GM12878 (cell line): ENCODE measurements around the gene TMEM87A.

ENCODE experiments used
- ASH2L ChIP-seq: fragments of 300-600, 200-600 bp; sonication (generic); IDR thresholded peaks from 2 replicates; pipeline ENCODE4 v1.6.1; 2017; ENCODE audit warnings: low read depth, mild to moderate bottlenecking, borderline replicate concordance
- ATF2 ChIP-seq: IDR thresholded peaks from 2 replicates; pipeline ENCODE4 v1.6.1; 2012; ENCODE audit warnings: low read length, inconsistent platforms
- CREB1 ChIP-seq: IDR thresholded peaks from 2 replicates; pipeline ENCODE4 v1.6.1; 2012; ENCODE audit warnings: low read depth, mild to moderate bottlenecking, inconsistent platforms
- MEF2A ChIP-seq: IDR thresholded peaks from 2 replicates; pipeline ENCODE4 v1.6.1; 2011; ENCODE audit warnings: low read depth, mild to moderate bottlenecking, low read length, moderate library complexity; ENCODE audit not compliant: insufficient read depth
- POLR2AphosphoS5 ChIP-seq: IDR thresholded peaks from 2 replicates; pipeline ENCODE4 v1.6.1; 2011; ENCODE audit warnings: mild to moderate bottlenecking, low read length, inconsistent platforms
- TF ChIP-seq, protein P1 (sequence below), 3 experiments: IDR thresholded peaks in 2 of 3; conservative IDR thresholded peaks in 1 of 3; 2 replicates each; pipeline ENCODE4 v1.5.1; 2011; ENCODE audit warnings: low read depth in 3 of 3, low read length in 3 of 3, mild to moderate bottlenecking in 3 of 3, control low read depth in 2 of 3, moderate library complexity in 2 of 3, inconsistent platforms in 1 of 3, mixed read lengths in 1 of 3; ENCODE audit not compliant: control insufficient read depth in 2 of 3, insufficient read depth in 1 of 3; ENCODE audit errors: extremely low read depth in 1 of 3

DNA sequence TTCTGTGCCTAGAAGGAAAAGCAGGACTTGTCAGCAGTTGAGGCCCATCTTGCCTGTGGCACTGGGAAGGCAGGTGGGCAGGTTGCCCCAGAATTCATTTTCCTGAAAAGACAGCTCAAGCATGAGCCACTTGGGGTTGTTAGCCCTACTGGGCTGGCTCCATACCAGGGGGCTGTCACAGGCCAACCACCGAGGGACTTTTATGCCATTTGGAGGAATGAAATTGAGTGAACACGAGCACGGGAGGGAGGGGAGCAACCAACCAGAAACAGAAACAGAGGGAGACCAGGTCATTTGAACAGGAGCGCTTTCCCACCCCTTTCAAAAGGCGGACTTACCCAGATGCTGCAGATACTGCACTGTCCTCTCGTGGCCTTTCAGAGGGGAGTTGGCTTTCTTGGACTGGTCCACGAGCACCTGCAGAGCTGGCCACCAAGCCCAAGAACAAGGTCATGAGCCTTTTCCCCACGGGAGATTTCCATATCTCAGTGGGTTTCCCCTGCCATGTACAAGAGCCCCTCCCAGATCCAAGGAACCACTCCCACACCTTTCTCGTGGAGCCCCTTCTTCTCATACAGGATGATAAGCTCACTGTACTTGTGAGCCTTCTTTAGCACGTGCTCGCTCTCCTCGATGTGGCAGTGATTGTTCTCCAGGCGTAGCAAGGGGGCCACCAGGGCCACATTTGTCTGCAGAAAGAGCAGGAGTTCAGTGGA, 106.8 kb downstream of the TMEM87A start:
- TF ChIP-seq POLR2AphosphoS5, result no peak
- no peak for TF ChIP-seq CREB1
- TF ChIP-seq, protein P1, sequence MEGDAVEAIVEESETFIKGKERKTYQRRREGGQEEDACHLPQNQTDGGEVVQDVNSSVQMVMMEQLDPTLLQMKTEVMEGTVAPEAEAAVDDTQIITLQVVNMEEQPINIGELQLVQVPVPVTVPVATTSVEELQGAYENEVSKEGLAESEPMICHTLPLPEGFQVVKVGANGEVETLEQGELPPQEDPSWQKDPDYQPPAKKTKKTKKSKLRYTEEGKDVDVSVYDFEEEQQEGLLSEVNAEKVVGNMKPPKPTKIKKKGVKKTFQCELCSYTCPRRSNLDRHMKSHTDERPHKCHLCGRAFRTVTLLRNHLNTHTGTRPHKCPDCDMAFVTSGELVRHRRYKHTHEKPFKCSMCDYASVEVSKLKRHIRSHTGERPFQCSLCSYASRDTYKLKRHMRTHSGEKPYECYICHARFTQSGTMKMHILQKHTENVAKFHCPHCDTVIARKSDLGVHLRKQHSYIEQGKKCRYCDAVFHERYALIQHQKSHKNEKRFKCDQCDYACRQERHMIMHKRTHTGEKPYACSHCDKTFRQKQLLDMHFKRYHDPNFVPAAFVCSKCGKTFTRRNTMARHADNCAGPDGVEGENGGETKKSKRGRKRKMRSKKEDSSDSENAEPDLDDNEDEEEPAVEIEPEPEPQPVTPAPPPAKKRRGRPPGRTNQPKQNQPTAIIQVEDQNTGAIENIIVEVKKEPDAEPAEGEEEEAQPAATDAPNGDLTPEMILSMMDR (IDR thresholded peaks at IDR 0.05 in 2 of 3, conservative IDR thresholded peaks at IDR 0.05 in 1 of 3; ENCODE audit: control insufficient read depth in 2 of 3, extremely low read depth in 1 of 3, insufficient read depth in 1 of 3, low read depth in 3 of 3, low read length in 3 of 3), result no peak
- TF ChIP-seq ATF2, result no peak
- TF ChIP-seq ASH2L, result no peak
- no peak for TF ChIP-seq MEF2A
